OCI-LY1 (cell line): Measurements from ENCODE around the gene SMIM32.

Experiments used
- H2AFZ ChIP-seq: fragments of 200-600 bp; sonication (generic), shearing (Covaris generic); 2 replicates; pipeline ENCODE4 v1.6.0; 2014; ENCODE audit warnings: antibody characterized with exemption, mild to moderate bottlenecking, low read length
- H3F3A ChIP-seq: fragments of 200-600 bp; sonication (generic), shearing (Covaris generic); 2 replicates; pipeline ENCODE4 v1.6.0; 2014; ENCODE audit warnings: mild to moderate bottlenecking, antibody characterized with exemption, low read length, moderate library complexity; ENCODE audit not compliant: insufficient read depth
- H3K27ac ChIP-seq: fragments of 200-600 bp; sonication (generic); 2 replicates; pipeline ENCODE4 v1.5.1; 2014; ENCODE audit warnings: low read length, mixed run types, mild to moderate bottlenecking, low read depth; ENCODE audit not compliant: poor library complexity, severe bottlenecking
- H3K27me3 ChIP-seq: fragments of 200-600 bp; sonication (generic); 2 replicates; pipeline ENCODE4 v1.6.0; 2014; ENCODE audit warnings: antibody characterized with exemption, mild to moderate bottlenecking, low read length, moderate library complexity; ENCODE audit not compliant: insufficient read depth
- H3K36me3 ChIP-seq: fragments of 200-600 bp; sonication (generic); 2 replicates; pipeline ENCODE4 v1.6.1; 2014; ENCODE audit warnings: mild to moderate bottlenecking, antibody characterized with exemption, low read length, moderate library complexity, mixed read lengths; ENCODE audit not compliant: insufficient read depth
- H3K4me1 ChIP-seq: fragments of 200-600 bp; sonication (generic); 2 replicates; pipeline ENCODE4 v1.5.1; 2014; ENCODE audit warnings: mild to moderate bottlenecking, low read length, moderate library complexity; ENCODE audit not compliant: insufficient read depth, severe bottlenecking
- H3K4me2 ChIP-seq: fragments of 200-600 bp; sonication (generic), shearing (Covaris generic); 2 replicates; pipeline ENCODE4 v1.6.1; 2014; ENCODE audit warnings: low read length
- H3K4me3 ChIP-seq: fragments of 200-600 bp; sonication (generic); 2 replicates; pipeline ENCODE4 v1.5.1; 2014; ENCODE audit warnings: low read length, low read depth, mild to moderate bottlenecking, mixed read lengths; ENCODE audit not compliant: poor library complexity, severe bottlenecking
- H3K79me2 ChIP-seq: fragments of 200-600 bp; shearing (Covaris generic); 2 replicates; pipeline ENCODE4 v1.6.1; 2016; ENCODE audit warnings: mixed run types, low read length, mixed read lengths; ENCODE audit not compliant: insufficient read depth
- H3K9ac ChIP-seq: fragments of 200-600 bp; sonication (generic), shearing (Covaris generic); 2 replicates; pipeline ENCODE4 v1.6.1; 2014; ENCODE audit warnings: mild to moderate bottlenecking, low read length, mixed read lengths
- H3K9me2 ChIP-seq: fragments of 200-600 bp; sonication (generic), shearing (Covaris generic); 2 replicates; pipeline ENCODE4 v1.6.1; 2014; ENCODE audit warnings: low read depth, mild to moderate bottlenecking, low read length, mixed read lengths
- H3K9me3 ChIP-seq: fragments of 200-600 bp; shearing (Covaris generic); 2 replicates; pipeline ENCODE4 v1.6.1; 2014; ENCODE audit warnings: low read length, mixed read lengths
- H4K20me1 ChIP-seq: fragments of 200-600 bp; sonication (generic), shearing (Covaris generic); 2 replicates; pipeline ENCODE4 v1.6.0; 2016; ENCODE audit warnings: mild to moderate bottlenecking, low read length; ENCODE audit not compliant: insufficient read depth
- EZH2 ChIP-seq: fragments of 200-600 bp; sonication (generic), shearing (Covaris generic); IDR thresholded peaks from 2 replicates; pipeline ENCODE4 v1.8.0; 2017; ENCODE audit warnings: borderline replicate concordance, mixed run types, mild to moderate bottlenecking, antibody characterized with exemption, low read length, moderate library complexity, mixed read lengths
- TF ChIP-seq, protein P1 (sequence below): fragments of 200-600 bp; sonication (generic), shearing (Covaris generic); IDR thresholded peaks from 2 replicates; pipeline ENCODE4 v1.5.1; 2017; ENCODE audit warnings: mild to moderate bottlenecking, antibody characterized with exemption, low read length, moderate library complexity, mixed read lengths

SMIM32 gene

DNA sequence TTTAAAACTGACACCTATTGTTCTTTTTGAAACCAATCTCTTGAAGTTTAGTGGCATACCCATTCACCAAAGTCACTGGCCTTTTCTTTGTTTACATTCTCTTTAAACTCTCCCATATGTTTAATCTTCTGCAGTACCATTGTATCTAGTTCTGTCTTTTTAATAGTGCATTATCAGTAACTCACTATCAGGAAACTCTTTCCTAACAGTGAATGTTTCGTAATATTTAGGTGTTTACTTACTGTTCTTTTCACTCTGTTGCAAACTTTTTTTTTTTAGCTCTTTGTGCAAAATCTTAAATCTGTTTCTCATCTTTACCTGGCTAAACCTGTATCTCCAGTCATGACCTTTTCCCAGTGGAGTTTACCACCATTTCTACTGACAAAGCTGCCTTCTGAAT lies 43.1 kb downstream of the SMIM32 start:
- Histone ChIP-seq H3K27me3 (no peaks in the 10 kb centered on the region), H3K9me2 (no peaks in the 10 kb centered on the region), H3K4me3 (no peak overlapping the region), H3K79me2 (peaks cover 91% of the 10 kb centered on the region), H3K9me3 (no peaks in the 10 kb centered on the region), H3K9ac (no peak overlapping the region), H3K27ac (no peak overlapping the region), H2AFZ (no peak overlapping the region), H3K4me1 (peaks cover 4% of the 10 kb centered on the region), H3K36me3 (peaks cover 37% of the 10 kb centered on the region), H3F3A (no peaks in the 10 kb centered on the region), H4K20me1 (0 out of 2 replicates have a peak, but pooled peaks cover 5% of the 10 kb centered on the region), H3K4me2 (no peak overlapping the region)
- TF ChIP-seq, protein P1, sequence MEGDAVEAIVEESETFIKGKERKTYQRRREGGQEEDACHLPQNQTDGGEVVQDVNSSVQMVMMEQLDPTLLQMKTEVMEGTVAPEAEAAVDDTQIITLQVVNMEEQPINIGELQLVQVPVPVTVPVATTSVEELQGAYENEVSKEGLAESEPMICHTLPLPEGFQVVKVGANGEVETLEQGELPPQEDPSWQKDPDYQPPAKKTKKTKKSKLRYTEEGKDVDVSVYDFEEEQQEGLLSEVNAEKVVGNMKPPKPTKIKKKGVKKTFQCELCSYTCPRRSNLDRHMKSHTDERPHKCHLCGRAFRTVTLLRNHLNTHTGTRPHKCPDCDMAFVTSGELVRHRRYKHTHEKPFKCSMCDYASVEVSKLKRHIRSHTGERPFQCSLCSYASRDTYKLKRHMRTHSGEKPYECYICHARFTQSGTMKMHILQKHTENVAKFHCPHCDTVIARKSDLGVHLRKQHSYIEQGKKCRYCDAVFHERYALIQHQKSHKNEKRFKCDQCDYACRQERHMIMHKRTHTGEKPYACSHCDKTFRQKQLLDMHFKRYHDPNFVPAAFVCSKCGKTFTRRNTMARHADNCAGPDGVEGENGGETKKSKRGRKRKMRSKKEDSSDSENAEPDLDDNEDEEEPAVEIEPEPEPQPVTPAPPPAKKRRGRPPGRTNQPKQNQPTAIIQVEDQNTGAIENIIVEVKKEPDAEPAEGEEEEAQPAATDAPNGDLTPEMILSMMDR, result no peak
- no peak for TF ChIP-seq EZH2

- no peak overlapping the region for H2AFZ ChIP-seq
- H3K4me2 ChIP-seq, result no peak overlapping the region
- TF ChIP-seq, protein P1, result no peak
- TF ChIP-seq EZH2, result no peak
- H3K9me2 ChIP-seq, result no peaks in the 10 kb centered on the region
- H3F3A ChIP-seq, result no peaks in the 10 kb centered on the region
- 0 out of 2 replicates have a peak, but pooled peaks cover 5% of the 10 kb centered on the region for H4K20me1 ChIP-seq
- no peak overlapping the region for H3K27ac ChIP-seq
- H3K9ac ChIP-seq, result no peak overlapping the region
- H3K9me3 ChIP-seq, result no peaks in the 10 kb centered on the region
- H3K79me2 ChIP-seq, result peaks cover 96% of the 10 kb centered on the region
- H3K4me3 ChIP-seq, result no peak overlapping the region
- peaks cover 15% of the 10 kb centered on the region for H3K36me3 ChIP-seq
- H3K4me1 ChIP-seq, result peaks cover 11% of the 10 kb centered on the region
- no peaks in the 10 kb centered on the region for H3K27me3 ChIP-seq
Observed at GRCh38 chr5:136147632-136148031, 45.3 kb downstream of the SMIM32 start.

DNA sequence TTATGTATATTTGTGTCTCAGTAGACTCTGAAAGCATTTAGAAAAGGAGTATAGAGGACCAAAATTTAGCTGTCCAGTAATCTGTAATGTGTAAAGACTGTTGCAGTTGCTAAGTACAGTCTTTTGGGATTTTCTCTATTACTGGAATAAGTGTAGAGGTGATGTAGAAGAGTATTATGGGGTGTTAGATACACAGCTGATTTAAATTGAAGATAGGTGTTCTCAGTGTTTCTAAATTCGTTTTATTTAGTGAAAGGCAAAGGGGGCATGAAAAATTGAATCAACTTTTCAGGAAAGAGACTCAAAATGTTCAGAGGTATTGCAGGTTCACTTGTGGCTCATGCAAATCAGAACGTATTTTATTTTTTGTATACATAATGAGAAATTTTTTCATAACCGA lies 46.8 kb downstream of the SMIM32 start:
- TF ChIP-seq, protein P1, result no peak
- no peak for TF ChIP-seq EZH2
- no peaks in the 10 kb centered on the region for H3K27me3 ChIP-seq
- no peak overlapping the region for H2AFZ ChIP-seq
- H3K4me2 ChIP-seq, result no peak overlapping the region
- 0 out of 2 replicates have a peak, but pooled peaks cover 5% of the 10 kb centered on the region for H4K20me1 ChIP-seq
- H3K9ac ChIP-seq, result no peak overlapping the region
- H3K79me2 ChIP-seq, result peaks cover 98% of the 10 kb centered on the region
- no peaks in the 10 kb centered on the region for H3K9me3 ChIP-seq
- peaks cover 12% of the 10 kb centered on the region for H3K4me1 ChIP-seq
- H3K4me3 ChIP-seq, result no peak overlapping the region
- H3K27ac ChIP-seq, result no peak overlapping the region
- H3F3A ChIP-seq, result no peaks in the 10 kb centered on the region
- H3K9me2 ChIP-seq, result no peaks in the 10 kb centered on the region
- H3K36me3 ChIP-seq, result peaks cover 7% of the 10 kb centered on the region; the same call in 1 of the 2 replicates
